ENCODE data around the gene IL1RAP.

Gene IL1RAP

DNA sequence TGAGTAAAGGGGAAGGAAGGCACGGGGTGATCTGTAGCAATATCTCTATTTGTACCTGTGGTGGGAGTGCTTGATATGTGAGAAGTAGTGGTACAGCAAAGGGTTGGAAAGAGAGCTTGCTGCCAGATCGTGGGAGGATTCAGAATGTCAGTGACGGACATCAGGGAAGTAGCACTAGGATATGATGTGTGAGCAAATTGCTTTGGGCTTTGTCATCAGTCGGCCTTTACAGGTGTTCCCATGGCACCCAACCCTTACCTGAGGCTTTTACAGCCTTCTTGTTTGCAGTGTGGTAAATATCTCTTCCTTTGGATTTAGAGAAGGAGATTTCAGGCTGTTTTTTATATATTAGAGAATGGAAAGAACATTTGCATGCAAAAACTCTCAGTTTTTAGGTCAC lies 29.8 kb downstream of the IL1RAP start:
- Histone ChIP-seq H3K27me3 (ENCODE audit: insufficient read depth, low read depth) (no peaks in the 10 kb centered on the region), H3K4me2 (no peak overlapping the region), H3K9ac (no peak overlapping the region), H3K4me1 (ENCODE audit: low read depth, poor library complexity, severe bottlenecking) (no peaks in the 10 kb centered on the region), H2AFZ (ENCODE audit: low read depth) (no peak overlapping the region), H3K36me3 (ENCODE audit: insufficient read depth) (no peaks in the 10 kb centered on the region), H4K20me1 (ENCODE audit: insufficient read depth) (no peaks in the 10 kb centered on the region), H3K27ac (no peak overlapping the region), H3K4me3 (IDR thresholded peaks at IDR 0.05; ENCODE audit: insufficient read depth, low read depth, low read length) (no peak overlapping the region), H3K79me2 (ENCODE audit: insufficient read depth, low read depth) (no peaks in the 10 kb centered on the region)
- TF ChIP-seq, protein P1, sequence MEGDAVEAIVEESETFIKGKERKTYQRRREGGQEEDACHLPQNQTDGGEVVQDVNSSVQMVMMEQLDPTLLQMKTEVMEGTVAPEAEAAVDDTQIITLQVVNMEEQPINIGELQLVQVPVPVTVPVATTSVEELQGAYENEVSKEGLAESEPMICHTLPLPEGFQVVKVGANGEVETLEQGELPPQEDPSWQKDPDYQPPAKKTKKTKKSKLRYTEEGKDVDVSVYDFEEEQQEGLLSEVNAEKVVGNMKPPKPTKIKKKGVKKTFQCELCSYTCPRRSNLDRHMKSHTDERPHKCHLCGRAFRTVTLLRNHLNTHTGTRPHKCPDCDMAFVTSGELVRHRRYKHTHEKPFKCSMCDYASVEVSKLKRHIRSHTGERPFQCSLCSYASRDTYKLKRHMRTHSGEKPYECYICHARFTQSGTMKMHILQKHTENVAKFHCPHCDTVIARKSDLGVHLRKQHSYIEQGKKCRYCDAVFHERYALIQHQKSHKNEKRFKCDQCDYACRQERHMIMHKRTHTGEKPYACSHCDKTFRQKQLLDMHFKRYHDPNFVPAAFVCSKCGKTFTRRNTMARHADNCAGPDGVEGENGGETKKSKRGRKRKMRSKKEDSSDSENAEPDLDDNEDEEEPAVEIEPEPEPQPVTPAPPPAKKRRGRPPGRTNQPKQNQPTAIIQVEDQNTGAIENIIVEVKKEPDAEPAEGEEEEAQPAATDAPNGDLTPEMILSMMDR (conservative IDR thresholded peaks at IDR 0.05; ENCODE audit: low read depth, low read length) = no peak

DNA sequence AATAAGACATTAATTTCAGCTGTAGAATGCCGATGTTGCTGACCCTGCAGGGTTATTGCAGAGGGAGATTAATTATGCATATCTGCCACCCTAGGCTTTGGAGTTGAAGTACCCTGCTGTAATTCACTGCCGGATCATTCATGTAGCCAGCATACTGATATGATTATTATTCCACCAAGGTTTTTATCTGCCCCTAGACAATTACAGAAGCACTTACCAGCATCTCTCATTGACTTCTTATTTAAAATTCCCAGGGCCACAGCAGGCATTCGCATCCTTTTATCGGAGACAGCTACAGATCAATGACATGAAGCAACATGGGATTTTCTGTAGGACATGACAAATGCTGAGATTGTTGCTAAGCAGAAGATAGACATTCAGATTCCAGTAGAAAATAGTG lies 31.3 kb downstream of the IL1RAP start:
- H3K79me2 ChIP-seq (ENCODE audit: insufficient read depth, low read depth) = no peaks in the 10 kb centered on the region
- no peaks in the 10 kb centered on the region for H4K20me1 ChIP-seq (ENCODE audit: insufficient read depth)
- H3K27me3 ChIP-seq (ENCODE audit: insufficient read depth, low read depth) = no peaks in the 10 kb centered on the region
- no peak overlapping the region for H3K4me3 ChIP-seq (IDR thresholded peaks at IDR 0.05; ENCODE audit: insufficient read depth, low read depth, low read length)
- no peaks in the 10 kb centered on the region for H3K4me1 ChIP-seq (ENCODE audit: low read depth, poor library complexity, severe bottlenecking)
- H3K27ac ChIP-seq = no peak overlapping the region
- H3K9ac ChIP-seq = no peak overlapping the region
- H3K4me2 ChIP-seq = no peak overlapping the region
- TF ChIP-seq, protein P1 (conservative IDR thresholded peaks at IDR 0.05; ENCODE audit: low read depth, low read length) = no peak
- no peaks in the 10 kb centered on the region for H3K36me3 ChIP-seq (ENCODE audit: insufficient read depth)
- no peak overlapping the region for H2AFZ ChIP-seq (ENCODE audit: low read depth)

DNA sequence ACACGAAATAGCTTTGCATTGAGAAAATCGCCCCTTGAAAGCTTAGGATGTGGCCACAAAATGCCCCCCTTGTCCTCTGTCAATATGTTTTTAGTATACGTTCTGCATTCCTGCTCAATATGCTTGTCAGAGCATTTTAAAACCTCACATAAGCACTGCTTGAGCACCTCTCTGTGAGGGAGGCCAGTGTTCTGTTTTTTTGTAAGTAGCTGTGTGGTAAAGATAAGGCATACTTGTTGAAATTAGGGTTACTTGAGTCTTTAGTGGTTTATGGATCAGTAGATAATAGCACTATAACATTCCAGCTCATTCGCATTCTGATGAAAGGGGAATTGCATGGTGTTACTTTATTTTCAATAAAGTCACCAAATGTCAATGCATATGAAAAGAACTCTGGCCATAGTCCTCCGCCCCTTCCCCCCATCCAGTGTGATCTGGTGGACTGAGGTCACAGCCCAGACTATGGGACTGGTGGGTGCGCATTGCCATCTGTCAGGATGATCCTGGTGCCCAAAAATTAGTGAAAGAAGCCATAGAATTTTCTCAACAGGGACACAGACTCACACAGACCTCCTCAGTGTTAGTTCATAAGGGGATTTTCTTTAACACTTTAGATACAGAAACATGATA lies 33.1 kb downstream of the IL1RAP start:
- no peak overlapping the region for H3K27ac ChIP-seq
- TF ChIP-seq, protein P1 (conservative IDR thresholded peaks at IDR 0.05; ENCODE audit: low read depth, low read length) = no peak

DNA sequence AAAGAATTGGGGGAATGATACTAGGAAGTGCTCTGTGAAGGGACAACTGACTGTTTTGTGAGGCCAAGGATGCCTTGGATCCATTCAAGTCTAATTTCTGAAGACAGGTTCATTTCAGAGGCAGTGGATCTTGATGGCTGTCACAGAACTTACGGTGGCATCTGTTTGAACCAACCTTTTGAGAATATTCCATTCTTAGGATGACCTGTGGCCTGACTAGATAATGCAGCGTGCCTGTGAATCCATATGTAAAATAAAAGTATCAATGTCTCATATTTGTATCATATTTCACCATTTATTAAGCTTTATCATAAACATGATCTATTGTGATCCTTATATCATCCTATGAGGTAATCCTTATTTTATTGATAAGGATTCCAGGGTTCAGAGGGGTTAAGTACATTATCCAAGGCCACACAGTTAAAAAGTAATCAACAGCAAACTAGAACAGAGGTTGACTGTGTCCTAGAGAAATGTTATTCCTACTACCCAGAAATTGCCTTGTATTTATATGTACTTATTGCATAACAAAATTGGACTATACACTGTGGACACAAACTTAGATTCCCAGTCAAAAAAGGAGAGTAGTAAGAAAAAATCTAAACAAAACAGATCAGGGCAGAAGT lies 34.3 kb downstream of the IL1RAP start:
- TF ChIP-seq, protein P1 (conservative IDR thresholded peaks at IDR 0.05; ENCODE audit: low read depth, low read length) = no peak
- Histone ChIP-seq H4K20me1 (ENCODE audit: insufficient read depth) (no peaks in the 10 kb centered on the region), H3K9ac (no peak overlapping the region), H3K79me2 (ENCODE audit: insufficient read depth, low read depth) (no peaks in the 10 kb centered on the region), H3K4me2 (no peak overlapping the region), H3K4me1 (ENCODE audit: low read depth, poor library complexity, severe bottlenecking) (no peaks in the 10 kb centered on the region), H3K36me3 (ENCODE audit: insufficient read depth) (no peaks in the 10 kb centered on the region), H3K4me3 (IDR thresholded peaks at IDR 0.05; ENCODE audit: insufficient read depth, low read depth, low read length) (no peak overlapping the region), H3K27me3 (ENCODE audit: insufficient read depth, low read depth) (no peaks in the 10 kb centered on the region), H2AFZ (ENCODE audit: low read depth) (no peak overlapping the region), H3K27ac (no peak overlapping the region)

More for the DNA sequence above, 33.1 kb downstream of the IL1RAP start:
- Histone ChIP-seq H3K36me3 (ENCODE audit: insufficient read depth) (no peaks in the 10 kb centered on the region), H3K9ac (no peak overlapping the region), H3K4me1 (ENCODE audit: low read depth, poor library complexity, severe bottlenecking) (no peaks in the 10 kb centered on the region), H3K27me3 (ENCODE audit: insufficient read depth, low read depth) (no peaks in the 10 kb centered on the region), H3K79me2 (ENCODE audit: insufficient read depth, low read depth) (no peaks in the 10 kb centered on the region), H2AFZ (ENCODE audit: low read depth) (no peak overlapping the region), H3K4me2 (no peak overlapping the region), H3K4me3 (IDR thresholded peaks at IDR 0.05; ENCODE audit: insufficient read depth, low read depth, low read length) (no peak overlapping the region), H4K20me1 (ENCODE audit: insufficient read depth) (no peaks in the 10 kb centered on the region)

All from KMS-11 (cell line).